OCI-LY3 (cell line): ENCODE results near the gene SLC25A45.

Experiments used
- H2AFZ ChIP-seq: fragments of 200-600, 300-600 bp; shearing (Covaris generic); 2 replicates; pipeline ENCODE4 v1.6.0; 2014; ENCODE audit warnings: antibody characterized with exemption, low read depth, low read length
- H3K27ac ChIP-seq: fragments of 200-600, 300-600 bp; sonication (generic); 2 replicates; pipeline ENCODE4 v1.5.1; 2014; ENCODE audit warnings: mild to moderate bottlenecking, low read length, moderate library complexity, mixed read lengths
- H3K27me3 ChIP-seq: fragments of 200-600, 300-600 bp; sonication (generic); 2 replicates; pipeline ENCODE4 v1.6.1; 2014; ENCODE audit warnings: low read depth, low read length, mixed read lengths
- H3K36me3 ChIP-seq: fragments of 200-600, 300-600 bp; sonication (generic); replicated peaks from 2 replicates; pipeline ENCODE3; 2014; ENCODE audit warnings: low read depth, low read length, mixed read lengths
- H3K4me1 ChIP-seq: fragments of 300-600, 200-600 bp; sonication (generic); 2 replicates; pipeline ENCODE4 v1.6.1; 2014; ENCODE audit warnings: low read length, mixed read lengths
- H3K4me2 ChIP-seq: fragments of 200-600, 300-600 bp; sonication (generic); 2 replicates; pipeline ENCODE4 v1.6.1; 2014; ENCODE audit warnings: low read length, mixed read lengths
- H3K4me3 ChIP-seq: fragments of 300-600, 200-600 bp; sonication (generic); 2 replicates; pipeline ENCODE4 v1.5.1; 2014; ENCODE audit warnings: antibody characterized with exemption, mild to moderate bottlenecking, low read length, moderate library complexity
- H3K79me2 ChIP-seq: fragments of 300-600, 200-600 bp; shearing (Covaris generic); 2 replicates; pipeline ENCODE4 v1.6.1; 2014; ENCODE audit warnings: mild to moderate bottlenecking, low read length, mixed read lengths
- H3K9ac ChIP-seq: fragments of 300-600, 200-600 bp; shearing (Covaris generic); 2 replicates; pipeline ENCODE4 v1.6.0; 2014; ENCODE audit warnings: mild to moderate bottlenecking, low read length, moderate library complexity
- H3K9me3 ChIP-seq: fragments of 200-600, 300-600 bp; shearing (Covaris generic); 2 replicates; pipeline ENCODE4 v1.6.1; 2014; ENCODE audit warnings: low read length, mixed read lengths; ENCODE audit not compliant: insufficient read depth
- H4K20me1 ChIP-seq: fragments of 200-600, 300-600 bp; sonication (generic); 2 replicates; pipeline ENCODE4 v1.6.1; 2016; ENCODE audit warnings: low read length, mixed read lengths; ENCODE audit not compliant: insufficient read depth
- CTCF ChIP-seq: fragments of 200-600, 300-600 bp; sonication (generic); IDR thresholded peaks from 2 replicates; pipeline ENCODE4 v1.5.1; 2014; ENCODE audit warnings: antibody characterized with exemption, low read length, low read depth
- EZH2phosphoT487 ChIP-seq: fragments of 200-600 bp; shearing (Covaris generic); IDR thresholded peaks from 2 replicates; pipeline ENCODE4 v1.6.1; 2018; ENCODE audit warnings: antibody characterized with exemption, mixed run types, low read depth

Gene SLC25A45

GRCh38 chr11:65379698-65380459, 2.6 kb downstream of the SLC25A45 start:
- Histone ChIP-seq H2AFZ (no peak overlapping the region), H3K4me1 (peaks cover 46% of the 10 kb centered on the region), H3K9ac (no peak overlapping the region), H3K79me2 (no peaks in the 10 kb centered on the region; the same call in 1 of the 2 replicates), H3K4me3 (no peak overlapping the region), H3K9me3 (no peaks in the 10 kb centered on the region), H4K20me1 (no peaks in the 10 kb centered on the region), H3K36me3 (no peaks in the 10 kb centered on the region), H3K27ac (no peak overlapping the region), H3K27me3 (no peaks in the 10 kb centered on the region), H3K4me2 (no peak overlapping the region)
- TF ChIP-seq CTCF (no peak), EZH2phosphoT487 (no peak)

GRCh38 chr11:65378928-65379638, 3.4 kb downstream of the SLC25A45 start:
- peak overlapping the region; percentile 57; the same call in 1 of the 2 replicates for H3K9ac ChIP-seq
- no peaks in the 10 kb centered on the region; the same call in 1 of the 2 replicates for H3K79me2 ChIP-seq
- peak overlapping the region; percentile 29; the same call in 1 of the 2 replicates for H2AFZ ChIP-seq
- H3K27ac ChIP-seq, result peak overlapping the region; percentile 55; the same call in 1 of the 2 replicates
- TF ChIP-seq EZH2phosphoT487, result no peak
- no peak for TF ChIP-seq CTCF
- H3K9me3 ChIP-seq, result no peaks in the 10 kb centered on the region
- H3K27me3 ChIP-seq, result no peaks in the 10 kb centered on the region
- peaks cover 43% of the 10 kb centered on the region for H3K4me1 ChIP-seq
- H4K20me1 ChIP-seq, result no peaks in the 10 kb centered on the region
- no peak overlapping the region for H3K4me3 ChIP-seq
- peak overlapping the region; percentile 80; the same call in 1 of the 2 replicates for H3K4me2 ChIP-seq
- no peaks in the 10 kb centered on the region for H3K36me3 ChIP-seq

GRCh38 chr11:65378208-65378927, 4.1 kb downstream of the SLC25A45 start:
- peak overlapping the region; percentile 55 for H3K27ac ChIP-seq
- H3K9ac ChIP-seq, result peak overlapping the region; percentile 57
- H3K4me1 ChIP-seq, result peaks cover 38% of the 10 kb centered on the region
- peak overlapping the region; percentile 43 for H3K4me3 ChIP-seq
- no peaks in the 10 kb centered on the region for H3K27me3 ChIP-seq
- H3K9me3 ChIP-seq, result no peaks in the 10 kb centered on the region
- H4K20me1 ChIP-seq, result no peaks in the 10 kb centered on the region
- H3K79me2 ChIP-seq, result no peaks in the 10 kb centered on the region; the same call in 1 of the 2 replicates
- TF ChIP-seq EZH2phosphoT487 (no peak), CTCF (peak; percentile 36; the same call in 1 of the 2 replicates)
- peak overlapping the region; percentile 29; the same call in 1 of the 2 replicates for H2AFZ ChIP-seq
- H3K4me2 ChIP-seq, result peak overlapping the region; percentile 80
- no peaks in the 10 kb centered on the region for H3K36me3 ChIP-seq
